Large intestine (tissue), 3 donors: ENCODE measurements around the gene SLC51B. TPM values are rescaled to one million over a fixed set of nuclear protein-coding genes. Genes with fewer than 3 reads are reported as not detected.
"Not testable (repeated sequence)": the region's sequence is repeated elsewhere in the genome, so short reads cannot be mapped to it uniquely, and the experiment has no call there.

Experiments
- DNase-seq, 2 donors: peaks; one replicate each; pipeline versions ENCODE4 v3.0.0 to v3.0.0-alpha.2; 2013
- H3K27ac ChIP-seq: one replicate; pipeline ENCODE4 v1.5.1; 2013; ENCODE audit warnings: low read length
- H3K27me3 ChIP-seq: 2 replicates; pipeline ENCODE4 v1.6.1; 2013; ENCODE audit warnings: low read length; ENCODE audit not compliant: control insufficient read depth, insufficient read depth
- H3K36me3 ChIP-seq: 2 replicates; pipeline ENCODE4 v1.6.1; 2013; ENCODE audit warnings: low read length; ENCODE audit not compliant: control insufficient read depth, insufficient read depth
- H3K4me1 ChIP-seq: one replicate; pipeline ENCODE4 v1.6.1; 2013; ENCODE audit warnings: low read length; ENCODE audit not compliant: control insufficient read depth, insufficient read depth
- H3K4me3 ChIP-seq: one replicate; pipeline ENCODE4 v1.5.1; 2013; ENCODE audit warnings: low read length
- H3K9me3 ChIP-seq: one replicate; pipeline ENCODE4 v1.6.1; 2013; ENCODE audit warnings: mild to moderate bottlenecking, low read depth, low read length, moderate library complexity; ENCODE audit not compliant: control insufficient read depth
- WGBS: methylation state at CpG from one replicate; pipeline ENCODE4 v1.1.5; 2013; ENCODE audit warnings: low lambda C conversion rate; ENCODE audit not compliant: insufficient coverage; 5-methylcytosine and 5-hydroxymethylcytosine counted together
- polyA plus RNA-seq: library from polyadenylated mRNA; unstranded; fragments of 120-200 nt; gene quantifications from one replicate; pipeline ENCODE4 v1.2.1, GENCODE V29; 2013

Gene SLC51B
- polyA plus RNA-seq, 1 donor, result 20.2 TPM

GRCh38 chr15:65089206-65089824 lies 44.1 kb downstream of the SLC51B start:
- no peaks in the 10 kb centered on the region for H3K27me3 ChIP-seq
- DNase-seq, result peak; percentile 80 to 89
- no peaks in the 10 kb centered on the region for H3K9me3 ChIP-seq
- H3K27ac ChIP-seq, result peak overlapping the region; percentile 97
- H3K4me1 ChIP-seq, result peaks cover 76% of the 10 kb centered on the region
- no peaks in the 10 kb centered on the region for H3K36me3 ChIP-seq
- H3K4me3 ChIP-seq, result no peak overlapping the region
- WGBS, result no CpG with 5 or more reads among the region's 5 CpGs

GRCh38 chr15:65091946-65092770 lies 47.0 kb downstream of the SLC51B start:
- H3K9me3 ChIP-seq, result no peaks in the 10 kb centered on the region
- peak overlapping the region; percentile 54 for H3K27ac ChIP-seq
- H3K4me1 ChIP-seq, result peaks cover 86% of the 10 kb centered on the region
- WGBS, result no CpG with 5 or more reads among the region's 12 CpGs
- peak in 1 of 2 donors; percentile 57 for DNase-seq
- H3K36me3 ChIP-seq, result peaks cover under 1% of the 10 kb centered on the region
- no peak overlapping the region for H3K4me3 ChIP-seq
- no peaks in the 10 kb centered on the region for H3K27me3 ChIP-seq

- no peak for DNase-seq
- Histone ChIP-seq H3K4me1 (peaks cover 76% of the 10 kb centered on the region), H3K9me3 (no peaks in the 10 kb centered on the region), H3K27me3 (no peaks in the 10 kb centered on the region), H3K27ac (peak overlapping the region; percentile 81), H3K4me3 (no peak overlapping the region), H3K36me3 (peaks cover 11% of the 10 kb centered on the region)
- no CpG with 5 or more reads among the region's 17 CpGs for WGBS
Measured at GRCh38 chr15:65092911-65093792, 48.0 kb downstream of the SLC51B start.

- peak overlapping the region; percentile 81 for H3K27ac ChIP-seq
- H3K36me3 ChIP-seq, result peaks cover 17% of the 10 kb centered on the region
- H3K4me1 ChIP-seq, result peaks cover 70% of the 10 kb centered on the region
- not testable (repeated sequence) for H3K27me3 ChIP-seq, DNase-seq, H3K4me3 ChIP-seq, H3K9me3 ChIP-seq
- WGBS, result no CpG with 5 or more reads among the region's 13 CpGs
Measured at GRCh38 chr15:65093793-65094170, 48.6 kb downstream of the SLC51B start.

GRCh38 chr15:65094294-65094995 lies 49.3 kb downstream of the SLC51B start:
- Histone ChIP-seq H3K36me3 (peaks cover 24% of the 10 kb centered on the region), H3K9me3 (no peaks in the 10 kb centered on the region), H3K4me3 (no peak overlapping the region), H3K4me1 (peaks cover 63% of the 10 kb centered on the region), H3K27me3 (no peaks in the 10 kb centered on the region), H3K27ac (peak overlapping the region; percentile 81)
- DNase-seq, result peak in 1 of 2 donors; percentile 64
- no CpG with 5 or more reads among the region's 14 CpGs for WGBS

GRCh38 chr15:65095011-65095746 lies 50.0 kb downstream of the SLC51B start:
- peaks cover 28% of the 10 kb centered on the region for H3K36me3 ChIP-seq
- H3K4me3 ChIP-seq, result no peak overlapping the region
- H3K9me3 ChIP-seq, result no peaks in the 10 kb centered on the region
- WGBS, result 100% methylated on average over 1 of the region's 5 CpGs
- peak overlapping the region; percentile 81 for H3K27ac ChIP-seq
- peak; percentile 83 to 93 for DNase-seq
- peaks cover 56% of the 10 kb centered on the region for H3K4me1 ChIP-seq
- H3K27me3 ChIP-seq, result no peaks in the 10 kb centered on the region

GRCh38 chr15:65095747-65096104 lies 50.5 kb downstream of the SLC51B start:
- Histone ChIP-seq H3K4me3 (no peak overlapping the region), H3K36me3 (peaks cover 34% of the 10 kb centered on the region), H3K27me3 (no peaks in the 10 kb centered on the region), H3K9me3 (no peaks in the 10 kb centered on the region), H3K27ac (peak overlapping the region; percentile 48), H3K4me1 (peaks cover 50% of the 10 kb centered on the region)
- DNase-seq, result no peak
- WGBS, result no CpG with 5 or more reads among the region's 6 CpGs

GRCh38 chr15:65096481-65097385 lies 51.5 kb downstream of the SLC51B start:
- Histone ChIP-seq H3K27me3 (no peaks in the 10 kb centered on the region), H3K4me3 (no peak overlapping the region), H3K36me3 (peaks cover 40% of the 10 kb centered on the region), H3K4me1 (peaks cover 53% of the 10 kb centered on the region), H3K9me3 (no peaks in the 10 kb centered on the region), H3K27ac (peak overlapping the region; percentile 10)
- no CpG with 5 or more reads among the region's 6 CpGs for WGBS
- no peak for DNase-seq
